GM18505 (cell line): ENCODE data around the gene A2ML1.
"Not testable (repeated sequence)": the region's sequence is repeated elsewhere in the genome, so short reads cannot be mapped to it uniquely, and the experiment has no call there.

Experiments
- ATAC-seq: cut with Tn5 transposase; IDR thresholded peaks from one replicate; pipeline ENCODE4 v1.9.1; 2021; ENCODE audit not compliant: unreplicated experiment
- POLR2A ChIP-seq: IDR thresholded peaks from 4 replicates; pipeline ENCODE4 v1.6.1; 2011; ENCODE audit warnings: borderline replicate concordance; ENCODE audit not compliant: insufficient read depth, insufficient read length; ENCODE audit errors: extremely low read depth

The A2ML1 gene

GRCh38 chr12:8860165-8860961 lies 37.9 kb downstream of the A2ML1 start:
- ATAC-seq, result no peak
- TF ChIP-seq POLR2A, result no peak

GRCh38 chr12:8866429-8866828 lies 44.0 kb downstream of the A2ML1 start:
- ATAC-seq, result no peak

GRCh38 chr12:8867009-8867408 lies 44.6 kb downstream of the A2ML1 start:
- TF ChIP-seq POLR2A, result no peak
- ATAC-seq, result no peak

More at GRCh38 chr12:8866429-8866828, 44.0 kb downstream of the A2ML1 start:
- TF ChIP-seq POLR2A, result no peak

DNA sequence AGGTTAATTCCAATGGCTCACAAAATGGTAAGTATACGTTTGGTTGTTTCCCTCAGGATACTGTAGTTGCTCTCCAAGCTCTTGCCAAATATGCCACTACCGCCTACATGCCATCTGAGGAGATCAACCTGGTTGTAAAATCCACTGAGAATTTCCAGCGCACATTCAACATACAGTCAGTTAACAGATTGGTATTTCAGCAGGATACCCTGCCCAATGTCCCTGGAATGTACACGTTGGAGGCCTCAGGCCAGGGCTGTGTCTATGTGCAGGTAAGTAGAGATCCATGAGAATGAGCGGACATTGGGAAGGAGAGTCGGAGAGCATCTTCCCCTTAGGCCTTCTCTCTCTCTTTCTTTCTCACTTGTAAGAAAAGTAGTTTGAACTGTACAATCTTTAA lies 45.4 kb downstream of the A2ML1 start:
- no peak for ATAC-seq
- no peak for TF ChIP-seq POLR2A

GRCh38 chr12:8870586-8870985 lies 48.2 kb downstream of the A2ML1 start:
- ATAC-seq, result no peak

DNA sequence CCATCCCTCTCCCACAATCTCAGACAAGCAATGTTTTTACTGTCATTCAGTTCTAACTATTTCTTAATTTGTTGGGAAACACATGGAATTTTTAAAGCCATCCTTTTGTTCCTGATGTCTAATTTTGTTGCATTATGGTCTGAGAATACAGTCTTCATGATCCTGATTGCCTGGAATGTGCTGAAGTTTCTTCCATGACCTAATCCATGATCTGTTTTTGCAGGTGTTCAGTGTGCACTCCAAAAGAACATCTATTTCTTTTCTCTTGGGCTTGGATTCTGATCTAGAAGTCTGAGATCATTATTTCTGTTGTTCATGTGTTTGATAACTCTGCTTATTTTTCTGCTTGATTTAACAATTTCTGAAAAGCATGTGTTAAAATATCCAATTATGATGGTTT lies 48.6 kb downstream of the A2ML1 start:
- no peak for ATAC-seq
- TF ChIP-seq POLR2A, result no peak

More at GRCh38 chr12:8870586-8870985, 48.2 kb downstream of the A2ML1 start:
- TF ChIP-seq POLR2A, result no peak

GRCh38 chr12:8876887-8877286 lies 54.5 kb downstream of the A2ML1 start:
- ATAC-seq, result no peak
- no peak for TF ChIP-seq POLR2A

DNA sequence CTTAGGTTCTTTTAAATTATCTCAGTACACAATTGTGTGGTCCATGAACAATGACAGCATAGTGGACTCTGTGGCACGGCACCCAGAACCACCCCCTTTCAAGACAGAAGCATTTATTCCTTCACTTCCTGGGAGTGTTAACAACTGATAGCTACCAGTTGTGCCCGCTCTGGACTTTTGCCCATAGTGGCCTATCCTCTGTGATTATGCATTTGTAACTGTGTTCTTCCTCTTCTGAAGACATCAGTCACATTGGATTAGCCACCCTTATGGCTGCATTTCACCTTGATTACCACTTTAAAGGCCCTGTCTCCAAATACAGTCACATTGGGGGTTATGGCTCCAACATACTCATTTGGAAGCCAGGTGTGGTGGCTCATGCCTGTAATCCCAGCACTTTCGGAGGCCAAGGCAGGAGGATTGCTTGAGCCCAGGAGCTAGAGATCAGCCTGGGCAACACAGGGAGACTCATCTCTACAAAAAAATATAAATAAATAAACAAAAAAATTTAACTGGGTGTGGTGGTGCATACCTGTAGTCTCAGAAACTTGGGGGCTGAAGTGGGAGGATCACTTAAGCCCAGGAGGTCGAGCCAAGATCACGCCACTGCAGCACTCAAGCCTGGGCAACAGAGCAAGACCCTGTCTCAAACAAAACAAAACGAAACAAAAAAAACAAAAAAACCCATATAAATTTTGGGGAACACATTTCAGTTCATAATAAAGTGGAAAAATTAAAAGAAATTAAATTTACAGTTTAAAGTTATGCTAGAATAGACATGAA lies 64.3 kb downstream of the A2ML1 start:
- ATAC-seq, result no peak
- no peak for TF ChIP-seq POLR2A

DNA sequence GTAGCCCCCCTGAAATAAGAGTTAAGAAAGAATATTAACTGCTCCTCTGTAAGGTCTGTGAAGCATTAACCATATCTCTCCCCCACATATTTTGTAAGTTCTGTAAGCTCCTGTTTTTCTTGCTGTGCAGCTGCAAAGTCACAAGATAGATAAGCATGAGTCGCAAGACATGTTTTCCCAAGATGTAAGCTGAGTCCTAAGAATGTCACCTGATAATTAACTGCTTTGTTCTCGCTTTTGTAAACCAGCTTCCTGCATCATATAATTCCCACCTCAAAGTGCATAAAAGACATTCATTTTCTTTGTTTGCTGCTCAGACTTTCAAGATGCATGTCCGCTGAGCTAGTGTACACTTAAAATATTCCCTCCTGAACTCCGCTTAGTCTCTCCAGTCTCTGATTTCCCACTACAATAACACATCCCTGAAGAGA lies 64.9 kb downstream of the A2ML1 start:
- no peak for TF ChIP-seq POLR2A
- no peak for ATAC-seq

- no peak for ATAC-seq
- TF ChIP-seq POLR2A, result no peak
These were observed 68.1 kb downstream of the A2ML1 start for GRCh38 chr12:8890313-8891085.

- no peak for ATAC-seq
- TF ChIP-seq POLR2A, result no peak
These were observed 69.6 kb downstream of the A2ML1 start for GRCh38 chr12:8891976-8892375.

- ATAC-seq, result no peak
- no peak for TF ChIP-seq POLR2A
These were observed 72.0 kb downstream of the A2ML1 start for GRCh38 chr12:8894378-8894777.

DNA sequence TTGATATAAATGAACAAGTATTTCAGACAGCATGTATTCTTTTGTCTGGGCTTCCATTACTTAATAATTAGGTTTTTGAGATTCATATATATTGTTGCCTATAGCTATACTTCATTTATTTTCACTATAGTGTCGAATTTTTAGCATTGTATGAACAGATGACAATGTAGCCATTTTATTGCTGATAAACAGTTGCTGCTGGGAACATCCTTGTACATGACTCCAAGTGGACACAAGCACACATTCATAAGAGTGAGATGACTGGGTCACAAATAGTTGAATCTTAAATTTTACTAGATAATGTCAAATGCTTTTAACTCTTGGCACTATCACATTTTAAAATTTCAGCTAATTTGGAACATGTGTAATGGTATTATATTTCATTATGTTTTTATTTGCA lies 72.6 kb downstream of the A2ML1 start:
- ATAC-seq, result no peak
- TF ChIP-seq POLR2A, result no peak

- ATAC-seq, result no peak
- TF ChIP-seq POLR2A, result no peak
These were observed 74.7 kb downstream of the A2ML1 start for GRCh38 chr12:8897081-8897480.

DNA sequence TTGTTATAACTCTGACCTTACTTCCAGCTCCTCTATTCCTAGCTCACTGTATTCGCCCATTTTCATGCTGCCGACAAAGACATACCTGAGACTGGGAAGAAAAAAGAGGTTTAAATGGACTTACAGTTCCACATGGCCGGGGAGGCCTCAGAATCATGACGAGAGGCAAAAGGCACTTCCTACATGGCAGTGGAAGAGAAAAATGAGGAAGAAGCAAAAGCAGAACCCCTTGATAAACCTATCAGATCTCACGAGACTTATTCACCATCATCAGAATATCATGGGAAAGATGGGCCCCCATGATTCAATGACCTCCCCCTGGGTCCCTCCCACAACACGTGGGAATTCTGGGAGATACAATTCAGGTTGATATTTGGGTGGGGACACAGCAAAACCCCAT lies 77.4 kb downstream of the A2ML1 start:
- no peak for TF ChIP-seq POLR2A

DNA sequence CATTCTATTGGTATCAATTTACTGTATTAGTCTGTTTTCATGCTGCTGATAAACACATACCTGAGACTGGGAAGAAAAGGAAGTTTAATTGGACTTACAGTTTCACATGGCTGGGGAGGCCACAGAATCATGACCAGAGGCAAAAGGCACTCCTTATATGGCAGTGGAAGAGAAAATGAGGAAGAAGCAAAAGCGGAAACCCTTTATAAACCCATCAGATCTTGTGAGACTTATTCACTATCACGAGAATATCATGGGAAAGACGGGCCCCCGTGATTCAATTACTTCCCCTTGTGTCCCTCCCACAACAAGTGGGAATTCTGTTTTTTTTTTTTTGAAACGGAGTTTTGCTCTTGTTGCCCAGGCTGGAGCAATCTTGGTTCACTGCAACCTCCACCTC lies 80.3 kb downstream of the A2ML1 start:
- ATAC-seq, result not testable (repeated sequence)

More for the DNA sequence above, 77.4 kb downstream of the A2ML1 start:
- ATAC-seq, result no peak
